Left renal pelvis (tissue), 4 donors: ENCODE data around the gene SCAANT1. TPM values are rescaled to one million over a fixed set of nuclear protein-coding genes. Genes with fewer than 3 reads are reported as not detected.
A peak's percentile ranks its signal among the peaks of the same experiment; 100 is the strongest.

Source experiments
- DNase-seq, 4 donors: peaks; one replicate each; pipeline ENCODE4 v3.0.0-alpha.2; 2013; ENCODE audit warnings: low read depth in 4 of 4, low spot score in 3 of 4
- polyA plus RNA-seq, 4 donors: library from polyadenylated mRNA; unstranded; fragments of 120-200 nt; gene quantifications; one replicate each; pipeline ENCODE4 v1.2.1, GENCODE V29; 2013; ENCODE audit not compliant: insufficient read length in 4 of 4

SCAANT1 gene
- polyA plus RNA-seq, result 1 to 10 TPM in 3 of 4 donors, not detected in 1; 1.2 to 2.2 (median 1.7) TPM

DNA sequence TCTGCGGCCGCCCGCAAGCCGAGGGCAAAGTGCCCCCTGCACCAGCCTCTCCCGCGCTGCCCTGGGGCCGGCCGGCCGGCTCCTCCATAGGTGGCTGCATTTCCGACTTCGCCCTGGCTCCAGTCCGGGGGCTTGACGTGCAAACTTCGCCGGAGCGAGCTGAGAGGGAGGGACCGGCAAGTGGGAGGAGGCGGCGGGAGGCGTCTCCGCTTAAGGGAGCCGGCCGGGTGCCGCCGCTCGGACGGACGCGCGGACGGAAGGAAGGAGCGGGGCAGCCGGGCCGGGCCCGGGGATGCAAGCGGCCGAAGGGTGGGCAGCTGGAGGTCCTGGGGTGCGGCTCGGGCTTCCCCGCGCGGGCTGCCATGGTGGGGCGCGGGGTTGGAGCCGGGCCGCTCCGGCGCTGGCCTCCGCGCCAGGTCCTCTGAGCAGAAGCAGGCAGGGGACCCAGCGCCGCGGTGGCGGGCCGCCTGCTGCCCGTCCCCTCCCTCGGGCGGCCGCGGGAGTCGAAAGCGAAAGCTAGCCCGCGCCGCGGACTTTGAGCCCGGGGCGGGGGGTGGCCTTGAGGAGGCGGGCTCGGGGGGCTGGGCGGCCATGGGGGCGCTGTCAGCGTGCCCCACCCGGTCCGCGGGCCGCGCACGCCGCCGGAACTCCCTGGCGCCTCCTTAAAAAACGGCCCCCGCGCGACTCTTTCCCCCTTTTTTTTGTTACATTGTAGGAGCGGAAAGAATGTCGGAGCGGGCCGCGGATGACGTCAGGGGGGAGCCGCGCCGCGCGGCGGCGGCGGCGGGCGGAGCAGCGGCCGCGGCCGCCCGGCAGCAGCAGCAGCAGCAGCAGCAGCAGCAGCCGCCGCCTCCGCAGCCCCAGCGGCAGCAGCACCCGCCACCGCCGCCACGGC lies at the start of gene SCAANT1:
SCAANT1 (minus strand) TSS at position 511 of the 895 bp plus-strand sequence.
- peak; percentile 71 to 78 (median 74) for DNase-seq

DNA sequence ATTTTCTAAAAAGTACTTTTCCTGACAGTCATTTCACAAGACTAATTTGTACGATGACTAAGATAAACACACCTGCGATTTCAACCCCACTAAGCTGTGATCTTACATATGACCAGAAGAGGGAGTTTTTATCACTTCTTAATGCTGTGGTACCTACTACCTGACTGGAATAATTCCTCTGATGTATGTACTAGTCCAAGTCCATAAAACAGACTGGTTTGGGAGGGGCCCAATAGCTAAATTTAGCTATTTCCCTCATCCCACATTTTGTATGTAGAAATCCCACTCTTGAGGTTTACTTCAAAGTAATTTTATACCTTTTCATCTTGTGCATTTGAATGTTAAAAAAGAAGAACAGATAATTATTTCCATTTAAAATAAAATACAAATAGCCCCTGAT lies 49.7 kb upstream of the SCAANT1 start:
- DNase-seq, result no peak

DNA sequence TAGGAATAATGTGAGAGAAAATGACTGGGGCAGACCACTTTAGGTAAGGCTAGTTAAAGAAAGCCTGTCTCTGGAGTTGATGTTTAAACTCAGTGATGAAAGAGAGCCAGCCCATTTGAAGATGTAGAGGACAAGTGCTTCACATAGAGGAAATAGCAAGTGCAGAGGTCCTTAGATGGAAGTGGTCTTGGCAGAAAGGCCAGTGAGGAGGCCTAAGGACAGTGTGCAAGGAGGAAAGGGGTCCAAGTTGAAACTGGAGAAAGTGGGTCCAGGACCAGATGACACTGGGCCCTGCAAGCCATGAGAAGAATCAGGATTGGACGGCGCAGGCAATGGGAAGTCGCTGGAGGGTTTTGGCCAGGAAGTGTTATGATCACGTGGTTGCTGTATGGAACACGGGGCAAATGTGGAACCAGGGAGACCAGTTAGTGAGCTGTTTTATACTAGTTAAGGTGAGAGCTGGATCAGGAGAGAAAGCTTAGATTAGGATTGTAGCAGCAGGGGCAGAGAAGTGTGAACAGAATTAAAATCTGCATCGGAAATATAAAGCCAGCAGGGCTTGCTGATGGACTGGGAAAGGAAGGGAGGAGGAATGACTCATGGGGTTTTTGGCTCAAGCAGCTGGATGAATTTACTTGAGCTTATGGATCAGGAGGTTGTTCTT lies 48.0 kb upstream of the SCAANT1 start:
- DNase-seq, result no peak

DNA sequence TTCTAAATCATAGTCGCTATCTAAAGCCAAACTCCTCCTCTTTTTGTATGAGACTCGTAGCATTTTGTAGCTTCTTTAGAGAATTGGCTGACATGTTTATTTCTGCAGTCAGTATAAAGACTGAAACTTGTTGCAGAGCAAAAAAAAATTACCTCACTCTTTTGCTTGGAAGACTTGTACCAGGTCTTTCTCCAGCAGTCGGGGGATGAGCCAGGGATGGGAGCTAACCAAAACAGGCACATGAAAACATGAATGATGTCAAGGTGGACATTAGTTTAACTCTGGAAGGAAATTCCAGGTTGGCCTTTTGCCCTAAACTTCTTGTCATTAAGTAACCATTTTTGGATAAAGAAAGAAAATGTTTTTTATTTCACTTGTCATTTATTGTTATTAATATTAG lies 47.0 kb upstream of the SCAANT1 start:
- DNase-seq, result no peak

DNA sequence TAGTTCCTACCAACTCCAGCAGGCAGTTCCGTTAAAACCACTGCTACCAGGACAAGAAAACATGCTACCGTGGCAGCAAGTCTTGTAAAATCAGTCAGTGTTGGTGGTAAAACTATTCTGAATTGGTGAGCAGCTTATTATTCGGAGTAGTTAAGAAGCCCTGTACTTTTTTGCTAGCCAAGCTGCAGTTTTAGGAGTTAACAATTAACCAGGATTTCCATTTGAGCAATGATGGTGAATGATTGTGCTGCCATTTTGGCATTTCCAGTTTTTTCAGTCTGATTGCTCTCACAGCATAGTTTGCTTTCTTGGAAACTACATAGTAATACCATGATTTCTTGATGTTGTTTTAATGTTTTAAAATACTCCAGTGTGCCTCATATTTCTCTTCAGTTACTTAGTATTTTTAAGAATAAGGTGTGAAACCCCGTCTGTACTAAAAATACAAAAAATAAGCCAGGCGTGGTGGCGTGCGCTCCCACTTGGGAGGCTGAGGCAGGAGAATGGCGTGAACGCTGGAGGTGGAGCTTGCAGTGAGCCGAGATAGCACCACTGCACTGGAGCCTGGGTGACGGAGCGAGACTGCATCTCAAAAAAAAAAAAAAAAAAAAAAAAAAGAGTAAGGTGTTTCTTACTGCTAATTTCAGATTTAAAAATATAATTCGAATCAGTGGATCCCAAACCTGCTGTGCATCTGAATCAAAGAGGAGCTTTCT lies 43.8 kb upstream of the SCAANT1 start:
- DNase-seq, result no peak

DNA sequence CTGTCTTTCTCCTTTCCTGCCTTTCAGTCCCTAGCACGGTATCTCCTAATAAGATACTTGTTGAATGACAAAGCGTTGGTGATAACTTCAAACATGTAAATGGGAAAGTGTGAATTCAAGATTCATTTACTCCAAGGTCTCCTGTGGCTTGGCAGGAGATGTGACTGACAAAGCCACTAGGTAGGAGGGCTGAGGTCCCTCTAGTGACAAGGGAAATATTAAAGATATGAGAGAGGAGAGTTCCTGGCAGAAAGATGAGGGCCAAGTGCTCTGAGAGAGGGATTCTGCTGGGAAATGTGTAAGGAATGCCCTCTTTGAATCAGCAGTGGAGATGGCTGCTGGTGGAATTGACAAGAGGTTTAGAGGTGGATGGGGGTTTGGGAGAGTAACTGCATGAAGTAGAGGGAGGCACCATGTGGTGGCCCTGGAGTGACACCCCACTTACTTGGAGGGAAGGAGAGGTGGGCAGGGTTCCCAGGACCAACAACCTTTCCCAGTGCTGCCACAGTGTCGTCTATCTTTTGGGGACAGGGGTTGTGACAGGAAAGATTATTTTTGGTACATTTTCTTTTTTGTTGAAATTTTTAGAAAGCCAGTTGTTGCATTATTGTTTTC lies 43.0 kb upstream of the SCAANT1 start:
- DNase-seq, result no peak

DNA sequence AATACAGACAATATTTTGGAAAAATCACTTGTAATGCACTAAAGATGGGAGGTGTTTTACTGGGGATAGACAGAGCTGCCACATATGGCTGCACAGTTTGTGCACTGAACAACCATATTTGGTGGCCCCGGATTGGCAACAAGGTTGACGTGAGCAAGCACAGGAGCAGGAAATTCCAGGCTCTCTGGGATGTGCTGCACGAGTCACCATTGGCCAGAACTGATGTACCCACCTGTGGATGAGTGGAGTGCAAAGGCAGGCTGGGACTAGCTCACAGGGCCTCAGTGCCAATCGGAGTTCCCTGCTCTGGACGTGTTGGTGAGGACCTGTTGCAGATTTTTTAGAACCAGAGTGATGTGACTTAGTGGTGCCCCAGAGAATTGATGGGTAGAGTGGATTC lies 42.0 kb upstream of the SCAANT1 start:
- no peak for DNase-seq

DNA sequence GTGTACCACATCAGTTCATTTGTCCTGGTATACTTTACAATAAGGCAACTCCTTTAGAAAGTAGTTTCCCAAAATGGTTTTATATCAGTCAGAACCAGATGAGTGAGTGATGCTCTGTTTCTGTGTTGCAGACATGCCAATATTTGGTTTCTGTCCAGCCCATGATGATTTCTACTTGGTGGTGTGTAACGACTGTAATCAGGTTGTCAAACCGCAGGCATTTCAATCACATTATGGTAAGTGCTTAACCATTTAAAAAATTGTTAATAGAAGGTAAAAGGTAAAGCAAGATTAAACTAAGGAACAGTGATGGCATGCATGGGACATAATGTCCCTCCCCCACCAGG lies 40.0 kb upstream of the SCAANT1 start:
- no peak for DNase-seq

DNA sequence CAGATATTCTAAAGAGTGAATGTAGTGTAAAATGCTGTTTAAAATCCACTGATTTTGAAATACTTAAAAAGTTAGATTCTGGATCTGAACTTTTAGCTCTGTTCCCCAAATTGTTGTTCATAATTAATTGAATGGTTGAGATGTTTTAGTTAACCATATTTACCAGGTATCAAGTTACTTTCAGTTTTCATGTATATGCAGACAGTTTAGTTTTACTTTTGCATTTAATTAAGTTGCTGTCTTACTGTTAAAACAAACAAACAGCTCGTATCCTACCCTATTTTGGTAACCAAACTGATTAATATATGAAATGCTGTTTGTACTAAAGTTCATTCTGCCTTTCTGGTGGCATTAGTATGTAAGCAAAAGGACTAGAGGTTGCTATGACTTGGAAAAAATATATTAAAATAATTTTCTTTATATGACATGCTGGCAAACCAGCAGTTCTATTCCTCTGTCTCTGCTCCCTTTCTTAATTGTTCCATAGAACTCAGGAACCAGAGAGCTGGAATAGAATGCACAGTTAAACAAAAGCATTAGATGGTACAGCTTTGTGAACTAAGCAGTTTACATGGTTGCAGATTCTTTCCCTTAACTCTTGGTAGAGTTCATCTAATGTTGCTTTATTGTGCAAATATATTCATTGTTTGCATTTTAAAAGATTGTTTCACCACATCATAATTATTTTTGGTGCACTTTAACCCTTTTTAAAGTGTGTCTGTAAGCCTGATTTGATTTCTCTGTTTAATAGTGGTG lies 39.5 kb upstream of the SCAANT1 start:
- no peak for DNase-seq

DNA sequence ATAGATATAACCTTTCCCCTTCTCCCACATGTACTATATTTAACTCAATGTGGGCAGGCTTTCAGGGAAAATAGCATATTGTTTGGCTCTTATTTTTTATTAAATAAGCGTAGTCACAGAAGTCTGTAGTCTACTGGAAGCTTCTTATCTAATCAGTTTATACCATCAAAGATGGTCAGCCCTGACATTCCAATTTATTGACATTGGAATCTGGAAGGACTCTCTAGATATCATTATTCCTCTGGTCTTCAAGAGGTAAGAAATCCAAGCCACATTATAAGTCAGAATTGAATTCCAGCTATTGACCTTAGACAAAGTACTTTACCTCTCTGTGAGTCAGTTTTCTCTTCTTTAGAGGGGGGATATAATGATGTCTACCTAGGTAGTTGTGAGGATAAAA lies 38.5 kb upstream of the SCAANT1 start:
- DNase-seq, result no peak

DNA sequence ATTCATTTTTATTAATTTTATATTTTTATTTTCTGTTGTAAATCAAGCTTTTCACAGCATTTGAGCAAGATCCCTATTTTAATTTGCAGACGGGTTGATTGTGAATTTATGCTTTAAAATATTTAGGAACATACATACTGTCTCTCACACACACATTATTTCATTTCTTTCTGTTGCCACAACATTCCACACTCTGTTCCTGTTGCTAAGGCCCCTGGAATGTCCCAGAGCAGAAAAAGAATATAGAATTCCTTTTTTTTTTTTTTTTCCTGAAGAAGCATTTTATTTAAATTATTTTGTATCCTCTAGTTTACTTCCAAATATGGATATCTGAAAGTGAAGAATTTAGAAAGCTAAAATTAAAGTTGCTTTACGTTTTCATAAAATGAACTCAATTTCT lies 36.8 kb upstream of the SCAANT1 start:
- DNase-seq, result no peak

DNA sequence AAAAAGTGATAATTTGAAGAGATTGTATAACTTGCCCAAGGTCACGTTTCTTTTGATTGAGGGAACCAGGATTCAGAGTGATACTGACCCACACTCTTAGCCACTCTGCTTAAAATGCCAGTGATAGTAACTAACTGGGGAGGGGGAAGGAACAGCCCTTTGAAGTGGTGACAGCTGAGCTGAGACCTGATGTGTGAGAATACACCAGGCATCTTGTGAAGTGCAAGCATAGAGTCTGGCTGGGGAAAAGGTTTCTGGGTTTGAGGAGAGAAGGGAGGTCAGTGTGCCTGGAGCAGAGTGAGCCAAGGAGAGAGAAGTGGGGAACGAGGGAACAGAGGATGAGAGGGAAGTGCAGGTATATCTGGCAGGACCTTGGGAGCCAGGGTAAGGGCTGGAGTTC lies 35.4 kb upstream of the SCAANT1 start:
- no peak for DNase-seq

DNA sequence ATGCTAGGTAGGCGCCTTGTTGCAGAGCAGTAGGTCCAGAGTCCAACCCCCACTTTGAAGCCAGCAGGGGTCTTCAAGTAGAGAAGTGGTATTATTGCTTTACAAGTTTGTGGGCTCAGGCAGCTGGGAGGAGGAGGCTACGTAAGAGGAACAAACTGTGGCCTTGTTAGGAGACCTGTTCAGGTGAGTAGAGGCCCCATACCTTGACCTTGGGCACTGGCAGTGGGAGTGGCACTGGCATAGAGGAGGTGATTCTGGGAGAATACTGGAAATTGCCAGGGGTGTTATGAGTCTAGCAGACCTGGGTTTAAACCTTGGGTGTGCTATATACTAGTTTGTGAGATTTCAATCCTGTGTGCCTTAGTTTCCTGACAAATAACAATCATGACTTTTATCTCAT lies 34.6 kb upstream of the SCAANT1 start:
- no peak for DNase-seq

DNA sequence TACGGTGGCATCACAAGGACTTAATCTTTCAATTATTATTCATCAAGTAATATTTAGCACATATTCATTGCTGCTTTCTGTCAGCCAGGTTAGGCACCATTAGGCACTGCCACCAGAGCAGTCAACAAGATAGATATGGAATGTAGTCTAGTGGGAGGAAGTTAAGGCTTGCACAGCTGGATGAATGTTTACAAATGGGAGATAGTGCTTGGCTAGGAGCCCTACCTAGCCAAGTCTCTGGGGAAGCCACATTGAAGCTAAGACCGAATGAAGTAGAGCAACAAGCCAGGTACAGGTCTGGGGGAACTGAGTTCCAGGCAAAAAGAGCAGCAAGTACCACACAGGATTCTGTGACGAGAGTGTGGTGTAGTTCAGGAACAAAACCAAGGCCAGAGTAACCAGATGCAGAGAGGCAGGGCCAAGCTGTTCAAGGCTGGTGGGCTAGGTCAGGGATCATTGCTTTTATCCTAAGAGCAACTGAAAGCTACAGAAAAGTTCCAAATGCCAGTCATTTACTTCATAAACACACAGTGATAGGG lies 33.4 kb upstream of the SCAANT1 start:
- DNase-seq, result no peak

DNA sequence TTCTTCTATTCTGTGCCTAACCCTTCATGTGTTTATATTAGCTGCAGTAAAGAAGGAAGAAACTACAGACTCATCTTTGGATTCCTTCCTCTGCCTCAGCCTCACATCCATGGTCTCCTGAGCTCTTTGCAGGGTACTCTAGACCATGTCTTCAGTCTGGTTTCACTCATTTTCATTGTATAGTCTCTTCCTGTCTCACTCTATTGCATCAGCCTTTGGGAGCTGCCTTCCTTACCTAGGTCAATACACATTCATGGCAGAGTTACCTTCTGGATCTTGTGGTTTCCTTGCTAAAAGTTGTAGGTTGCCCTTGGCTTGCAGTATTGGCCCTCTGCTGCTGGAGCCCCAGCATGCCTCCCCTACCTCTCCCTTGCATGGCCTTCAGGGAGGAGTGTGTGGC lies 31.5 kb upstream of the SCAANT1 start:
- no peak for DNase-seq

DNA sequence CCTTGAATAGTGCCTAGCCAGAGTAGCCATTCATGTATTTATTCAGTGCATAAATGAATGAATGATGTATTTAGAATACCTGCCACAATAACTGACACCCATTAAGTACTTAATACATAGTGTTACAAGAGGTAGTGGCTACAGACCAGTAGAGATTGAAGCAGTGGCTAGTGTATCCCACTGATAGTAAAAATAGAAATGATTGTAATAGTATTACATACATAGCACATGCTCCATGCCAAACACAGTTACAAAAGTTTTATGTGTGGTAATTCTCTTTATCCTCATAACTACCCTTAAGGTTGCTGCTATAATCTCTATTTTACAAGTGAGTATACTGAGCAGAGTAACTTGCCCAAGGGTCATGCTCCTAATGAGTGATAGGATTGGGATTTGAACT lies 30.3 kb upstream of the SCAANT1 start:
- no peak for DNase-seq

DNA sequence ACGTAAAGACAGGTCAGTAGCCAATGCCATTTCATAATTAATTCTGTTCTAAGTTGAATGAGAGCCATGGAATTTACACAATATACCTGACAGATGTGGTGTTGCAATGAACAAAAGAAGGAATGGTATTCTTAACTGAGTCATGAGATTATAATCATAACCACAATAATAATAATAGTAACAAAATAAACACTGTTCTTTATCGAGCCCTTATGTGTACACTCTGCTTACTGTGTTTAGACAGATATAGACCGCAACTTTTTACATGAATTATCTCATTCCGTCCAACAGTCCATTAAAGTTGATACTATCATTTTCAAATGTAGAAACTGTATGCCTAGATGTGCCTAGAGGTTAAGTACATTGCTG lies 28.2 kb upstream of the SCAANT1 start:
- no peak for DNase-seq

DNA sequence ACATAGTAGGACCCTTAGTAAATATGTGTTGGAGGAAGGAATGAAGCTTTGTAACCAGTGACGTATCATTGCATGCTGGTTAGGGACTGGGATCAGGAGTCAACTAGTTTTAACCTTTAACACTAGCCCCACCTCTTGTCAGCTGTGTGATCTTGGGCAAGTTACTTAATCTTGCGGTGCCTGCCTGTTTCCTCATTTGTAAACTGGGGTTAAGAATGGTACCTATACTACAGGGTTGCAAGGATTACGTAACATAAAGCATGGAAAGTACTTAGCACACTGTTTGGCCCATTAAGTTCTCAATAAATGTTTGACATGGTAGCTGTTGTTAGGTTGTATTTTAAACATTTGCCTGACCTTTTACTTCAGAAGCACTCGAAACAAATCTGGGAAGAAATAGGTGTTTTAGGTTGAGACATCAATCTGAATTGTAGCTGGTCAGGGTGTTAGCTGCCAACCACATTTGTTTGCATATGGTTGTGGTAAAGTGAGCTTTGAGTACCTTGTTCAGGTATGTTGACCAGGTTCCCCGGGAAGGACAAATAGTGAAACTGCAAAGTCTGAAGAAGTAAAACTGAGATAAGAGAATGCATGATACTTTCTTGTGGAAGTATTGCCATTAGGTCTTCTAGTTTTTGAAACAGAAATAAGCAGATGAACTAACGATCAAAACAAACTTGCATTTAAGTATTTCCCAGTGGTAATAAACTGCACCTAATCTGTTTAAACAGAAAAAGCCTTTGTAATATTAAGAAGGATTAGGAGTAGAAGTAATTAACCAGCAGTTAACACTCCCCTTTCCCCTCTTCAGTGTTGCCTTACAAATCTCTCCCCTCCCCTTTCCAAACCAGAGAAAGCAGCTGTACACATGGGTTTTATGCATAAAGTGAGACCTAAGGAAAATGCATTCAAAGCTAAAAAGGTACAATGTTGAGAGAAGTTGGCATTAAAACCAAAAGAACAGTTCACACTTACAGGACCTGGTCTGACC lies 25.8 kb upstream of the SCAANT1 start:
- DNase-seq, result no peak

DNA sequence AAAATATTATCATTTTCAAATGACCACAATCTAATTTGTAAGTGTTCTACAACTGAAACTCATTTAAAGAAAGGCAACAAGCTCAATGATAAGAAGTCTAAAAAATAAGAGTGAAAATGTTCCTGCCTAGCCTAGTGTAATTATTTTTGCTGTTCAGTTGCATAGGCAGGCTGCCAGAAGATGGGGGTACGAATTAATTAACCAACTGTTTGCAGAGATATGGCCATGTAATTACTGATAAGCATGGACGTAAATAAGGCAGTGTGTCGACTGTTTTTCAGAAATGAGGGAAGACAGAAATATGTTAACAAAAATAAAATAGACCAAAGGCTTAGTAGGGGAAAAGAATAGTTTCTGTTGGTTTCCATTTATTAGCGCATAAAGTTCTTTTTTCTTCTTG lies 24.7 kb upstream of the SCAANT1 start:
- no peak for DNase-seq
